ENCODE data around the gene FER.

Gene FER

GRCh38 chr5:109180668-109181067 lies 433.0 kb downstream of the FER start:
- Histone ChIP-seq H3K4me3 (ENCODE audit: insufficient read depth, low read length, poor library complexity, severe bottlenecking) (no peak overlapping the region), H3K27me3 (ENCODE audit: low read length) (no peaks in the 10 kb centered on the region), H3K4me2 (ENCODE audit: low read depth, low read length, poor library complexity, severe bottlenecking) (no peak overlapping the region), H3F3A (ENCODE audit: insufficient read depth) (no peaks in the 10 kb centered on the region), H3K79me2 (ENCODE audit: insufficient read depth, low read length) (no peaks in the 10 kb centered on the region), H3K36me3 (ENCODE audit: low read length) (no peaks in the 10 kb centered on the region), H3K9me3 (ENCODE audit: insufficient read depth, low read length) (no peaks in the 10 kb centered on the region), H4K20me1 (ENCODE audit: low read depth, low read length) (no peaks in the 10 kb centered on the region), H3K9ac (ENCODE audit: low read length) (no peak overlapping the region), H3K9me2 (replicated peaks; ENCODE audit: insufficient read depth, low read length) (no peaks in the 10 kb centered on the region), H3K27ac (ENCODE audit: low read depth, low read length) (no peak overlapping the region), H2AFZ (ENCODE audit: low read depth, low read length, severe bottlenecking) (no peak overlapping the region)
- no peak for TF ChIP-seq EZH2phosphoT487 (conservative IDR thresholded peaks at IDR 0.05; ENCODE audit: low read length)
- TF ChIP-seq, protein P1, sequence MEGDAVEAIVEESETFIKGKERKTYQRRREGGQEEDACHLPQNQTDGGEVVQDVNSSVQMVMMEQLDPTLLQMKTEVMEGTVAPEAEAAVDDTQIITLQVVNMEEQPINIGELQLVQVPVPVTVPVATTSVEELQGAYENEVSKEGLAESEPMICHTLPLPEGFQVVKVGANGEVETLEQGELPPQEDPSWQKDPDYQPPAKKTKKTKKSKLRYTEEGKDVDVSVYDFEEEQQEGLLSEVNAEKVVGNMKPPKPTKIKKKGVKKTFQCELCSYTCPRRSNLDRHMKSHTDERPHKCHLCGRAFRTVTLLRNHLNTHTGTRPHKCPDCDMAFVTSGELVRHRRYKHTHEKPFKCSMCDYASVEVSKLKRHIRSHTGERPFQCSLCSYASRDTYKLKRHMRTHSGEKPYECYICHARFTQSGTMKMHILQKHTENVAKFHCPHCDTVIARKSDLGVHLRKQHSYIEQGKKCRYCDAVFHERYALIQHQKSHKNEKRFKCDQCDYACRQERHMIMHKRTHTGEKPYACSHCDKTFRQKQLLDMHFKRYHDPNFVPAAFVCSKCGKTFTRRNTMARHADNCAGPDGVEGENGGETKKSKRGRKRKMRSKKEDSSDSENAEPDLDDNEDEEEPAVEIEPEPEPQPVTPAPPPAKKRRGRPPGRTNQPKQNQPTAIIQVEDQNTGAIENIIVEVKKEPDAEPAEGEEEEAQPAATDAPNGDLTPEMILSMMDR (IDR thresholded peaks at IDR 0.05; ENCODE audit: insufficient read depth, low read length, poor library complexity, severe bottlenecking), result no peak

DNA sequence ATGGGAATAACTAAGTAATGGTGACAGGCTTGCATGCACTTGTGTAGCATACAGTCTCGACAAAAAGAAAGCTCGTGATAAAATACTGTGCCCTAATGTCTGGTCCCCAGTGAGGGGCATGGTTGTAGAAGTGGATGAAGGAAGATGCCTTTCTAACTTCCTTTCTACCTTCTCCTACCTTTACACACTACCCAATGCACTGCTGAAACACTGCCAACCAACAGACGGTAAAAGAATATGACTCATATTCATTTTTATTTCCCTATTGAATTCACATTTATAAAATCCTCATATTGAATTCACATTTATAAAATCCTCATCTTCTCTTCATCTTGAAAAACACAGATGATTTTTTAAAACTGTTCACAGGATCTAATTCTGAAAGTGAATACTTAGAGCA lies 439.1 kb downstream of the FER start:
- H3K27me3 ChIP-seq (ENCODE audit: low read length), result no peaks in the 10 kb centered on the region
- TF ChIP-seq EZH2phosphoT487 (conservative IDR thresholded peaks at IDR 0.05; ENCODE audit: low read length), result no peak
- TF ChIP-seq, protein P1 (IDR thresholded peaks at IDR 0.05; ENCODE audit: insufficient read depth, low read length, poor library complexity, severe bottlenecking), result no peak
- no peaks in the 10 kb centered on the region for H4K20me1 ChIP-seq (ENCODE audit: low read depth, low read length)
- no peak overlapping the region for H2AFZ ChIP-seq (ENCODE audit: low read depth, low read length, severe bottlenecking)
- H3K9me3 ChIP-seq (ENCODE audit: insufficient read depth, low read length), result no peaks in the 10 kb centered on the region
- no peaks in the 10 kb centered on the region for H3K79me2 ChIP-seq (ENCODE audit: insufficient read depth, low read length)
- no peak overlapping the region for H3K4me2 ChIP-seq (ENCODE audit: low read depth, low read length, poor library complexity, severe bottlenecking)
- no peaks in the 10 kb centered on the region for H3F3A ChIP-seq (ENCODE audit: insufficient read depth)
- H3K27ac ChIP-seq (ENCODE audit: low read depth, low read length), result no peak overlapping the region
- no peaks in the 10 kb centered on the region for H3K36me3 ChIP-seq (ENCODE audit: low read length)
- no peak overlapping the region for H3K9ac ChIP-seq (ENCODE audit: low read length)
- H3K4me3 ChIP-seq (ENCODE audit: insufficient read depth, low read length, poor library complexity, severe bottlenecking), result no peak overlapping the region
- no peaks in the 10 kb centered on the region for H3K9me2 ChIP-seq (replicated peaks; ENCODE audit: insufficient read depth, low read length)

GRCh38 chr5:109191153-109191558 lies 443.5 kb downstream of the FER start:
- no peaks in the 10 kb centered on the region for H3K9me3 ChIP-seq (ENCODE audit: insufficient read depth, low read length)
- no peak overlapping the region for H3K4me3 ChIP-seq (ENCODE audit: insufficient read depth, low read length, poor library complexity, severe bottlenecking)
- no peak overlapping the region for H3K4me2 ChIP-seq (ENCODE audit: low read depth, low read length, poor library complexity, severe bottlenecking)
- no peaks in the 10 kb centered on the region for H3F3A ChIP-seq (ENCODE audit: insufficient read depth)
- TF ChIP-seq EZH2phosphoT487 (conservative IDR thresholded peaks at IDR 0.05; ENCODE audit: low read length), result no peak
- TF ChIP-seq, protein P1 (IDR thresholded peaks at IDR 0.05; ENCODE audit: insufficient read depth, low read length, poor library complexity, severe bottlenecking), result no peak
- no peaks in the 10 kb centered on the region for H3K79me2 ChIP-seq (ENCODE audit: insufficient read depth, low read length)
- H2AFZ ChIP-seq (ENCODE audit: low read depth, low read length, severe bottlenecking), result no peak overlapping the region
- no peaks in the 10 kb centered on the region for H3K9me2 ChIP-seq (replicated peaks; ENCODE audit: insufficient read depth, low read length)
- H3K27ac ChIP-seq (ENCODE audit: low read depth, low read length), result no peak overlapping the region
- no peaks in the 10 kb centered on the region for H3K36me3 ChIP-seq (ENCODE audit: low read length)
- H3K9ac ChIP-seq (ENCODE audit: low read length), result no peak overlapping the region
- no peaks in the 10 kb centered on the region for H3K27me3 ChIP-seq (ENCODE audit: low read length)
- H4K20me1 ChIP-seq (ENCODE audit: low read depth, low read length), result no peaks in the 10 kb centered on the region

Measured in SU-DHL-6 (cell line).